K562 (cell line): ENCODE results near the gene NR4A2. TPM values are rescaled to one million over a fixed set of nuclear protein-coding genes. Genes with fewer than 3 reads are reported as not detected.

ENCODE experiments used
- HMGN3 ChIP-seq: IDR thresholded peaks from 2 replicates; pipeline ENCODE4 v1.6.1; 2011; ENCODE audit warnings: borderline replicate concordance, low read depth, mild to moderate bottlenecking, mixed read lengths, low read length; ENCODE audit not compliant: insufficient read length; ENCODE audit errors: extremely low read depth
- PTTG1 ChIP-seq: fragments of 450-650 bp; IDR thresholded peaks from 2 replicates; pipeline ENCODE4 v1.6.1; 2016; ENCODE audit warnings: low read depth, mild to moderate bottlenecking, missing genetic modification characterization, missing compliant biosample characterization
- ZBTB1 ChIP-seq: sonication (generic); formaldehyde crosslinking; IDR thresholded peaks from 2 replicates; pipeline ENCODE4 v1.8.1; 2023; ENCODE audit warnings: missing genetic modification reagents, low read depth, mild to moderate bottlenecking, borderline replicate concordance
- ZNF24 ChIP-seq: fragments of 450-650 bp; IDR thresholded peaks from 2 replicates; pipeline ENCODE4 v1.6.1; 2016
- polyA plus RNA-seq, 8 experiments: library from polyadenylated mRNA; depleted of rRNA in 4 of 8; stranded (reverse) in 5 of 8; unstranded in 3 of 8; fragments of >200 nt; fragmentation: Nextera tagmentation in 2 of 8; fragmentation: Illumina TruSeq in 1 of 8; extraction: Ambion mirVana in 2 of 8; extraction: Trizol in 1 of 8; gene quantifications; 2 replicates each; pipeline versions ENCODE4 v1.2.1 to v1.2.3, GENCODE V29; 2011 to 2014; ENCODE audit warnings: inconsistent platforms in 1 of 8, missing spikeins in 1 of 8
- total RNA-seq, 7 experiments: library from RNA; depleted of rRNA in 6 of 7; stranded (reverse); fragments of >200 nt in 6 of 7; fragmentation: Illumina TruSeq in 2 of 7; extraction: Trizol in 2 of 7; gene quantifications; 2 replicates each; pipeline versions ENCODE4 v1.2.1 to v1.2.3, GENCODE V29; 2011 to 2021; ENCODE audit warnings: low replicate concordance in 1 of 7
- TF ChIP-seq, protein P1 (sequence below): fragments of 450-650 bp; IDR thresholded peaks from 2 replicates; pipeline ENCODE4 v1.6.1; 2016; ENCODE audit warnings: low read depth

Gene NR4A2
- total and polyA plus RNA-seq, 9 of the 15 experiments (the other 6 are each of a cell fraction or from before 2014, with no cell fraction given), result 0.94 to 5.1 (median 1.3) TPM

DNA sequence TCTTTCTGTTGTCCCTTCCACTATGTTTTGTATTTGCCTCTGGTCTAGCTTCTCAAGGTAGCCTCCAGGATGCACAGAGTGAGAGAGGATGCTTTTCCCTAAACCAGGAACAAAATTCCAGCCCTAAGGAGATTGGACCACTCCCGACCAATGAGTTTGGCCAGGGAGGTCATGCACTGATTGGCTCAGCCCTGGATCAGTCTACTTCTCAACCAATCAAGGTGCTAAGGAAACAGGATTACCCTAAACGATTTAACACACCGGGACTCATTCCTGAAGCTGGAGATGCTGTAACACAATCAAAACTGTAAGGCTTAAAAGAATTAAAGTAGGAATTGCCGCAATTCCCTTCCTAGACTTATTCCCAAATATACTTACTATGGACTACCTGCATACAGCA, 34.2 kb upstream of the NR4A2 start (continued):
- TF ChIP-seq, protein P1, sequence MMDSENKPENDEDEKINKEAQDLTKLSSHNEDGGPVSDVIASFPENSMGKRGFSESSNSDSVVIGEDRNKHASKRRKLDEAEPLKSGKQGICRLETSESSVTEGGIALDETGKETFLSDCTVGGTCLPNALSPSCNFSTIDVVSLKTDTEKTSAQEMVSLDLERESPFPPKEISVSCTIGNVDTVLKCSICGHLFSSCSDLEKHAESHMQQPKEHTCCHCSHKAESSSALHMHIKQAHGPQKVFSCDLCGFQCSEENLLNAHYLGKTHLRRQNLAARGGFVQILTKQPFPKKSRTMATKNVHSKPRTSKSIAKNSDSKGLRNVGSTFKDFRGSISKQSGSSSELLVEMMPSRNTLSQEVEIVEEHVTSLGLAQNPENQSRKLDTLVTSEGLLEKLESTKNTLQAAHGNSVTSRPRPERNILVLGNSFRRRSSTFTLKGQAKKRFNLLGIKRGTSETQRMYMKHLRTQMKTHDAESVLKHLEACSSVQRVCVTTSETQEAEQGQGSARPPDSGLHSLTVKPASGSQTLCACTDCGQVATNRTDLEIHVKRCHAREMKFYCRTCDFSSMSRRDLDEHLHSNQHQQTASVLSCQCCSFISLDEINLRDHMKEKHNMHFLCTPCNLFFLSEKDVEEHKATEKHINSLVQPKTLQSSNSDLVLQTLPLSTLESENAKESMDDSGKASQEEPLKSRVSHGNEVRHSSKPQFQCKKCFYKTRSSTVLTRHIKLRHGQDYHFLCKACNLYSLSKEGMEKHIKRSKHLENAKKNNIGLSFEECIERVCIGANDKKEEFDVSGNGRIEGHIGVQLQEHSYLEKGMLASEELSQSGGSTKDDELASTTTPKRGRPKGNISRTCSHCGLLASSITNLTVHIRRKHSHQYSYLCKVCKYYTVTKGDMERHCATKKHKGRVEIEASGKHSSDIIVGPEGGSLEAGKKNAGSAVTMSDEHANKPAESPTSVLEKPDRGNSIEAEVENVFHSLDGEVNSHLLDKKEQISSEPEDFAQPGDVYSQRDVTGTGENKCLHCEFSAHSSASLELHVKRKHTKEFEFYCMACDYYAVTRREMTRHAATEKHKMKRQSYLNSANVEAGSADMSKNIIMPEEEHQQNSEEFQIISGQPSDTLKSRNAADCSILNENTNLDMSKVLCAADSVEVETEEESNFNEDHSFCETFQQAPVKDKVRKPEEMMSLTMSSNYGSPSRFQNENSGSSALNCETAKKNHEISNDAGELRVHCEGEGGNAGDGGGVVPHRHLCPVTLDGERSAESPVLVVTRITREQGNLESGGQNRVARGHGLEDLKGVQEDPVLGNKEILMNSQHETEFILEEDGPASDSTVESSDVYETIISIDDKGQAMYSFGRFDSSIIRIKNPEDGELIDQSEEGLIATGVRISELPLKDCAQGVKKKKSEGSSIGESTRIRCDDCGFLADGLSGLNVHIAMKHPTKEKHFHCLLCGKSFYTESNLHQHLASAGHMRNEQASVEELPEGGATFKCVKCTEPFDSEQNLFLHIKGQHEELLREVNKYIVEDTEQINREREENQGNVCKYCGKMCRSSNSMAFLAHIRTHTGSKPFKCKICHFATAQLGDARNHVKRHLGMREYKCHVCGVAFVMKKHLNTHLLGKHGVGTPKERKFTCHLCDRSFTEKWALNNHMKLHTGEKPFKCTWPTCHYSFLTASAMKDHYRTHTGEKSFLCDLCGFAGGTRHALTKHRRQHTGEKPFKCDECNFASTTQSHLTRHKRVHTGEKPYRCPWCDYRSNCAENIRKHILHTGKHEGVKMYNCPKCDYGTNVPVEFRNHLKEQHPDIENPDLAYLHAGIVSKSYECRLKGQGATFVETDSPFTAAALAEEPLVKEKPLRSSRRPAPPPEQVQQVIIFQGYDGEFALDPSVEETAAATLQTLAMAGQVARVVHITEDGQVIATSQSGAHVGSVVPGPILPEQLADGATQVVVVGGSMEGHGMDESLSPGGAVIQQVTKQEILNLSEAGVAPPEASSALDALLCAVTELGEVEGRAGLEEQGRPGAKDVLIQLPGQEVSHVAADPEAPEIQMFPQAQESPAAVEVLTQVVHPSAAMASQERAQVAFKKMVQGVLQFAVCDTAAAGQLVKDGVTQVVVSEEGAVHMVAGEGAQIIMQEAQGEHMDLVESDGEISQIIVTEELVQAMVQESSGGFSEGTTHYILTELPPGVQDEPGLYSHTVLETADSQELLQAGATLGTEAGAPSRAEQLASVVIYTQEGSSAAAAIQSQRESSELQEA, result no peak
- no peak for TF ChIP-seq PTTG1 (tag)
- no peak for TF ChIP-seq HMGN3
- TF ChIP-seq ZBTB1 (CRISPR knock-in tag), result no peak
- no peak for TF ChIP-seq ZNF24
